GM21360 (cell line): ENCODE results near the gene FBXL13.
"Not testable (repeated sequence)": the region's sequence is repeated elsewhere in the genome, so short reads cannot be mapped to it uniquely, and the experiment has no call there.

Experiments
- ATAC-seq: cut with Tn5 transposase; IDR thresholded peaks from one replicate; pipeline ENCODE4 v1.9.1; 2021; ENCODE audit warnings: mild to moderate bottlenecking, moderate library complexity; ENCODE audit not compliant: unreplicated experiment

The FBXL13 gene

DNA sequence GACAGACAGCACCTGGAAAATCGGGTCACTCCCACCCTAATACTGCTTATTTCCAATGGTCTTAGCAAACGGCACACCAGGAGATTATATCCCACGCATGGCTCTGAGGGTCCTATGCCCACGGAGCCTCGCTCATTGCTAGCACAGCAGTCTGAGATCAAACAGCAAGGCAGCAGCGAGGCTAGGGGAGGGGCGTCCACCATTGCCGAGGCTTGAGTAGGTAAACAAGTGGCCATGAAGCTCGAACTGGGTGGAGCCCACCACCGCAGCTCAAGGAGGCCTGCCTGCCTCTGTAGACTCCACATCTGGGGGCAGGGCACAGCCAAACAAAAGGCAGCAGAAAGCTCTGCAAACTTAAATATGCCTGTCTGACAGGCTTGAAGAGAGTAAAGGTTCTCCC lies 293.7 kb downstream of the FBXL13 start:
- ATAC-seq, result not testable (repeated sequence)

DNA sequence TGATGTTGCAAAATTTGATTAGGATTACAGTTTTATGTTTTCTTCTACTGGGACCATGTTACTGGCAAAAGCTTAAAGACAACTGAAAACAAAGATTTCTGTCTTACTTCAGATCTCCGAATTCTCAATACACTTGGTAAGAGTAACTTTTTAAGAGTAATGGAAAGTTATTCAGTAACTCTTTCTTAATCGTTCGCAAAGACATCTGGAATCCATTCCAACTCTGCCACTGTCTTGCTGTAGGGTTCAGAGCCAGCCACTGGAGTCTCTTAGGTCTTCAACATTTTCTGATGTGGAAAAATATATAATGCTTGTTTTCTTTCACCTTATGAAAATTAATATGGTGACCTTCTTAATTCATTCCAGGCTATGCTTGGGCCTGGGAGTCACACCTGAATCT lies 295.9 kb downstream of the FBXL13 start:
- ATAC-seq, result not testable (repeated sequence)

DNA sequence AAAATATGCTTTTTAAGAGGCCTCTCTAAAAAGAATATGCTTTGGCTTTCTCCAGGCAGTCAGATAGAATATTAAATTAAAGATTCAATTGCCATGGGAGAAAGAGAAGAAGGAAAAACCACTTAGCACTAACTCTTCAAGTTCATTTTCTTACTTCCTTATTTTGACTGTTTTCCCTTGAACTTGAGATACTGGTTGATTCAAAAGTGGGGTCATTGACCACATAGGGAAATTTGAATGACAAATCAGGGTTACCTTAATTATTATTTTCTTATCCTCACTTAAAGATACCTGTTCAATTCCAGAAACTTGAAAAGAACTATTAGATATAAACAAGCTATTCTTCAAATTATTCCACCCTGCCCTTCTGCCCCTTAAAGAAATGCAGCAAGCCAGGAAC lies 298.4 kb downstream of the FBXL13 start:
- not testable (repeated sequence) for ATAC-seq

DNA sequence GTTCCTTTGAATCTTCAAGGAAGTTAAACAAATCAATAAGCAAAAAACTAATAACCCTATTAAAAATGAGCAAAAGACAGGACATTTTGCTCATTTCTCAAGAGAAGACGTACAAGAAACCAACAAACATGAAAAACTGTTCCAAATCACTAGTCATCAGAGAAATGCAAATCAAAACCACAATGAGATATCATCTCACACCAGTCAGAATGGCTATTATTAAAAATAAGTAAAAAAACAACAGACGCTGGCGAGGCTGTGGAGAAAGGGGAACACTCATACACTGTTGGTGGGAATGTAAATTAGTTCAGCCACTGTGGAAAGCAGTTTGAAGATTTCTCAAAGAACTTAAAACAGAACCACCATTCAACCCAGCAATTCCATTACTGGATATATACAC lies 304.1 kb downstream of the FBXL13 start:
- peak; percentile 64 for ATAC-seq

DNA sequence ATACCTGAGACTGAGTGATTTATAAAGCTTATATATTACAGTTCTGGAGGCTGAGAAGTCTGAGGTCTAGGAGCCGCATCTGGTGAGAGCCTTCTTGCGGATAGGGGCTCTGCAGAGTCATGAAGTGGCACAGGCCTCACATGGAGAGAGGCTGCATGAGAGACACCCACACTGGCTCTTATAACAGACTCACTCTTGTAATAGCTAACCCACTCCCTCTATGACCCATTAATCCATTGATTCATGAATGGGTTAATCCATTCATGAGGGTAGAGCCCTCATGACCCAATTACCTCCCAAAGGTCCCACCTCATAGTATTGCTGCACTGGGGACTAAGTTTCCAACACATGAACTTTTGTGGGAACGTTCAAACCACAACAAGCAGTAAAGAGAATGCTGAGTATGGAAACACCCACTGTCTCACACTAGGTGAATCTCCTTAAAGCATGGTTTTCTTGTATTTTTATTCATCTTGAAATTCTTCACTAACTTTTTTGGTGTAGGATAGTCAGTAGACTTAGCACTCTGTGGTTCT lies 304.9 kb downstream of the FBXL13 start:
- not testable (repeated sequence) for ATAC-seq

DNA sequence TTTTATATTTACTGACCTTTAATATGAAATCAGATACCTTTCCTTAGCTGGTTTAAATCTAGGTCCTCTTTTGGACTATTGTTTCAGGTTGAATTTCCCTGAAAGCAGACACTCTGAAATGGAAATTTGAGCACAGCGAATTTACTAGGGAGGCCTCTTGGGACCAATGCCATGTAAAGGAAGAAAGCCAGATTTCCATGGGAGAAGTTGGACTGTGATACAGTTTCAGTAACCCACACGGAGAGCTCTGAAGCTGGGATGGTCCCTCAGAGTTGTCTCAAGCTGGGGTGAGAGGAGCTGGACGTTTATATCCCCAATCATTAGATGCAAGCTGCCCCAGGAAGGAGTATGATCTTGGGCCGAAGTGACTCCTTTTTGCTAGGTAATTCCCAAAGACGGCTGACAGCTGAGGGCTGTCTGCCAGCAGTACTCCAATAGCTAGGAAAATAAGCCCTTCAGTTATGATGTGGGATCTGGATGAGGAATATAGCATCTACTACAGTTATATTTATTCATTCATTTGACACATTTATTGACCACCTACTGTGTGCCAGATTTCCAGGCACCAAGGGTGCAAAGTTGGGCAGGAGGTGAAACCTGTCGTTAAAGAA lies 311.2 kb downstream of the FBXL13 start:
- not testable (repeated sequence) for ATAC-seq
